A673 (cell line): ENCODE results near the gene TH.

Experiments used
- CTCF ChIP-seq: fragments of 300-800, 200-600 bp; sonication (generic); conservative IDR thresholded peaks from 2 replicates; pipeline ENCODE4 v1.5.1; 2017; ENCODE audit warnings: low read depth, mild to moderate bottlenecking, antibody characterized with exemption, low read length, moderate library complexity, mixed read lengths
- EZH2 ChIP-seq: fragments of 200-600 bp; sonication (generic); IDR thresholded peaks from 2 replicates; pipeline ENCODE4 v1.6.1; 2017; ENCODE audit warnings: borderline replicate concordance, low read depth, mild to moderate bottlenecking, mixed read lengths, antibody characterized with exemption, low read length; ENCODE audit not compliant: poor library complexity, severe bottlenecking

DNA sequence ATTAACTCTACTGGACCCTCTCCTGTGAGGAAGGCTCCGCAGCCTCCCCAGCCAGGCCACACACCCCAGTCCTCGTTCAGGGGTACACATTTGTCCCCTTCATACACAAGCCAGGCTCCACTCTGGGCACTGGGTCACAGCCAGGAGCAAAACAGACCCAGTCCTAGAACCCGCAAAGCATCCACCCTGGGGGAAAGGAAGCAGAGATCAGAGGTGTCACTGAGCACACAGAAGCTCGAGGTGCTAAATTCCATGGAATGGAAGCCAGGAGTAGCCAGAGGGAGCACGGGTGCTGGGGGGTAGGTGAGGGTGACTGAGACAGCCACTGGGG, 43.6 kb upstream of the TH start:
- TF ChIP-seq CTCF, result no peak
- TF ChIP-seq EZH2, result no peak
